MG63 (cell line): ENCODE measurements around the gene LILRA6. TPM values are rescaled to one million over a fixed set of nuclear protein-coding genes. Genes with fewer than 3 reads are reported as not detected.
A peak's percentile ranks its signal among the peaks of the same experiment; 100 is the strongest.
"Not testable (repeated sequence)": the region's sequence is repeated elsewhere in the genome, so short reads cannot be mapped to it uniquely, and the experiment has no call there.

ENCODE experiments used
- DNase-seq: peaks from one replicate; pipeline ENCODE4 v3.0.0-alpha.2; 2020
- H3K27me3 ChIP-seq: fragments of 250-450 bp; sonication (Bioruptor Pico); 2 replicates; pipeline ENCODE4 v1.5.1; 2020; ENCODE audit warnings: mild to moderate bottlenecking, moderate library complexity
- H3K36me3 ChIP-seq: fragments of 250-450 bp; sonication (Bioruptor Pico); 2 replicates; pipeline ENCODE4 v1.5.1; 2020; ENCODE audit warnings: mild to moderate bottlenecking, moderate library complexity
- H3K4me3 ChIP-seq: fragments of 250-450 bp; sonication (Bioruptor Pico); 2 replicates; pipeline ENCODE4 v1.5.1; 2020; ENCODE audit warnings: mild to moderate bottlenecking, moderate library complexity
- H3K9me3 ChIP-seq: fragments of 250-450 bp; sonication (Bioruptor Pico); 2 replicates; pipeline ENCODE4 v1.5.1; 2020; ENCODE audit warnings: mild to moderate bottlenecking, moderate library complexity
- total RNA-seq: library from RNA; depleted of rRNA; stranded (reverse); fragments of >200 nt; shearing (Covaris generic); gene quantifications from 2 replicates; pipeline ENCODE4 v1.2.3, GENCODE V29; 2014; ENCODE audit warnings: low replicate concordance

LILRA6 gene
- total RNA-seq, 1 experiment from 2014 or later: not detected

DNA sequence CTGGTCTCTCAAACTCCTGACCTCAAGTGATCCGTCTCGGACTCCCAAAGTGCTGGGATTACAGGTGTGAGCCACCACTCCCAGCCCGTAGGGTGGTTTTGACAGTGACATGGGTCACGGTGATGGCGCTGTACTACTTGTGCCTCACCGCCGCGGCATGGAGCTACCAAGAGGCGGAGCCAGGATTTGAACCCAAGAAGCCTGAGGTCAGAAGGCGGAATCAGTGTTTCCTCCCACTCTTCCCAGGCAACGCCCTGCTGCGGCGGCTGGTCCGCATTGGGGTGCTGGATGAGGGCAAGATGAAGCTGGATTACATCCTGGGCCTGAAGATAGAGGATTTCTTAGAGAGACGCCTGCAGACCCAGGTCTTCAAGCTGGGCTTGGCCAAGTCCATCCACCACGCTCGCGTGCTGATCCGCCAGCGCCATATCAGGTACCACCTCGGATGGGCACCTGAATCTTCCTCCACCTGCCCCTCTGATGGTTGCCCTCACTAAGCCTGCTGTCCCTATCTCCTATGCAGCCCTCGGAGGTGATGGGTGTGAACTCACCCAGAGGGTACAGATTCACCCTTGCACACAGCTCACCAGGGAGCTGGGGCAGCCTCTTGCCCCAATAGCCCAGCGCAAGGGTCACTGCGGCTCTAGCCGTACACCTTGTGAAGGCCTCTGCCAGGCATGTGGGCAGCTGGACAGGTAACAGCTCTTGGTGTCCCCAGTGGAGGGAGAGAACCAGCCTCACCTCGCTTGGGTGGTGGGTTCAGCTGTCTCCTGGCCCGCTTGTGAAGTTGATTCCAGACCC, 36.4 kb downstream of the LILRA6 start:
- no peak for DNase-seq
- Histone ChIP-seq H3K4me3 (no peak overlapping the region), H3K9me3 (no peaks in the 10 kb centered on the region), H3K27me3 (no peaks in the 10 kb centered on the region), H3K36me3 (peaks cover 92% of the 10 kb centered on the region)

DNA sequence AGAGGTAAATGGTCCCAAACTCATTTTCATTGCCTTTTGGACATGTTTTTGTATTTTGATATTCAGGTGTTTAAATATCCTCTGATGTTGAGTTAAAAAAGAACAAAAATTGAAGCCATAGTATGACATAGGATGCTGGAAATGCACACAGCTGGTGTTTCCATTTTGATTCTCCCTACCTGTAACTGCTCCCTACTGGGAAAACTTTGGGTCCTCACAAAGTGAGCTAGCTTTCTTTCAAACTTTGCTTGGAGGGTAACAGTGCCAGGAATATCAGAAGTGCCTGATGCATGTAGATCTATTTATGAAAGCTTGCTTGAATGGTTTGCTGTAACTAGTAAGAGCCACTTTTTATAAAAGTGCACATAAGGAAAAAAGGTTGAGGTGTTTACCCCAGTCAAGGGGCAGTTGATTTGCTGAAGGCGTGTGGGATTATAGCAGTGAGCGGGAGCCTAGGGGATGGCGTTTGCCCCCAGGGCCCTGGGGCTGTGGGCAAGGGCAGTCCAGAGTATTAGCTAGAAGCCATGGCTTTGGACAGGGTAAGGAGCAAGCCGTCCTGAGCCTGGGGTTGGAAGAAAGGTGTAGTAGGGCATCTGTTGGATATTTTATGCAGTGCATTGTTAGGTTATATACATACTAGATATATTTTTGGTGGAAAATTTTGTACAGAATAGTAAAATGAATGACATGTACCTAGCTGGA, 37.7 kb downstream of the LILRA6 start:
- Histone ChIP-seq H3K9me3 (no peaks in the 10 kb centered on the region), H3K27me3 (no peaks in the 10 kb centered on the region), H3K36me3 (peaks cover 91% of the 10 kb centered on the region), H3K4me3 (peak overlapping the region; percentile 82; the same call in 1 of the 2 replicates)
- DNase-seq: no peak

DNA sequence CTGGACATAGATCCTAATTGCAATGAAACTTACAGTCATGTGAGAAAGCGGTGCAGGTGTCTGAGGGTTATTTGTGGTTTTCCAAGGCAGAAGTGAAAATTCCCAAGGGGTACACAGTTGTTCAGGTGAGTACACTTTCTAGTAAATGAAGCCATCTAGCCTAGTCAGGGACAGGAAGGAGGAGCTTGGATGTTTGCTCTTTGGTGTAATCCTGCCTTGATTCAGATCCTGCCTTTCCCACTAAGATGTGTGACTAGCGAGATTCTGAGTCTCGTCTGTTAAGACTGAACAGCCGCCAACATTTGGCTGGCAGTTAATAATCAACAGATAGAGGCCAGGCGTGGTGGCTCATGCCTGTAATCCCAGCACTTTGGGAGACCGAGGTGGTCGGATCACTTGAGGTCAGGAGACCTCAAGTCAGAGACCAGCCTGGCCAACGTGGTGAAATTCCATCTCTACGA, 39.4 kb downstream of the LILRA6 start:
- peak; percentile 66 for DNase-seq
- Histone ChIP-seq H3K36me3 (peaks cover 75% of the 10 kb centered on the region), H3K4me3 (peak overlapping the region; percentile 82)

DNA sequence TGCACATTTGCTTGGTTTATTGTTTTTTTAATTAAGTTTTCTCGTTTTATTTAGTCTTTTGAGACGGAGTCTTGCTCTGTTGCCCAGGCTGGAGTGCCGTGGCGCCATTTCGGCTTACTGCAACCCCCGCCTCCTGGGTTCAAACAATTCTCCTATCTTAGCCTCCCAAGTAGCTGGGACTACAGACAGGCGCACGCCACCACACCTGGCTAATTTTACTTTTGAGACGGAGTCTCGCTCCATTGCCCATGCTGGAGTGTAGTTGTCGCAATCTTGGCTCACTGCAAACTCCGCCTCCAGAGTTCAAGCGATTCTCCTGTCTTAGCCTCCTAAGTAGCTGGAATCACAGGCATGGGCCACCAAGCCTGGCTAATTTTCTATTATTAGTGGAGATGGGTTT, 40.6 kb downstream of the LILRA6 start:
- no peak for DNase-seq
- H3K36me3 ChIP-seq: peaks cover 63% of the 10 kb centered on the region
- no peaks in the 10 kb centered on the region for H3K27me3 ChIP-seq
- peak overlapping the region; percentile 82 for H3K4me3 ChIP-seq
- no peaks in the 10 kb centered on the region for H3K9me3 ChIP-seq

More for the DNA sequence above, 39.4 kb downstream of the LILRA6 start:
- no peaks in the 10 kb centered on the region for H3K27me3 ChIP-seq
- H3K9me3 ChIP-seq: no peaks in the 10 kb centered on the region

DNA sequence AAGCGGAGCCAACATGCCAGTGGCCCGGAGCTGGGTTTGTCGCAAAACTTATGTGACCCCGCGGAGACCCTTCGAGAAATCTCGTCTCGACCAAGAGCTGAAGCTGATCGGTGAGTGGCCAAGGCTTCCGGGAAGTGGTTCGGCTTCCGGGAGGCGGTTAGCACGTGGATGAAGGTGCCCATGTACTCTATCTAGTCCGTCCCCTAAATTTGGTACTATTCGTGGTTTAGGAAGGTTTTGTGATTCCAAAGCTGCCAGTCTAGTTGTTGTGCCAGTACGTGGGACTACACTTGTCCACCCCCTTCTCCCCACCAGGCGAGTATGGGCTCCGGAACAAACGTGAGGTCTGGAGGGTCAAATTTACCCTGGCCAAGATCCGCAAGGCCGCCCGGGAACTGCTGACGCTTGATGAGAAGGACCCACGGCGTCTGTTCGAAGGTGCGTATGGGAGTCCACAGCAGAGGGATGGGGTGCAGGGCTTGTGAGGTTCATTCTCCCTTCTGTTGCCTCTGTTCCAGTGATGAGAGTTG, 41.4 kb downstream of the LILRA6 start:
- Histone ChIP-seq H3K36me3 (peaks cover 56% of the 10 kb centered on the region), H3K4me3 (peak overlapping the region; percentile 82), H3K9me3 (no peaks in the 10 kb centered on the region), H3K27me3 (no peaks in the 10 kb centered on the region)
- DNase-seq: no peak

DNA sequence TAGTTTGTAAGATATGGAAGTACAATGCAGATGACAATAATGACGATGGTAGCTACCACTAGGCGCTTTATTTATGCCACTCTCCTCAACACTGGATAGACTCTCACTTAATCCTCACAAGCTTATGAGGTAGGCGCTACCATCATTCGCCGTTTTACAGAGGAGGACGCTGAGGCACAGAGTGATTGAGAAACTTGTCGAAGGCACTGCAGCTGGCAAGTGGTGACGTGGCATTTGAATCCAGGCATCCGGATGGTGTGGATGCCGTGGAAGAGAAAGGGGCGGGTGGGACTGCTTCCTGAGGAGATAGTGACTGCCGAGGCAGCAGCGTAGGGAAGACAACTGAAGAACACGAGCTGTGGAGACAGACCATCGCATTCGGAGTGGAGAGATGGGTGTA, 43.2 kb downstream of the LILRA6 start:
- DNase-seq: no peak
- Histone ChIP-seq H3K9me3 (no peaks in the 10 kb centered on the region), H3K36me3 (peaks cover 44% of the 10 kb centered on the region), H3K4me3 (no peak overlapping the region), H3K27me3 (no peaks in the 10 kb centered on the region)

DNA sequence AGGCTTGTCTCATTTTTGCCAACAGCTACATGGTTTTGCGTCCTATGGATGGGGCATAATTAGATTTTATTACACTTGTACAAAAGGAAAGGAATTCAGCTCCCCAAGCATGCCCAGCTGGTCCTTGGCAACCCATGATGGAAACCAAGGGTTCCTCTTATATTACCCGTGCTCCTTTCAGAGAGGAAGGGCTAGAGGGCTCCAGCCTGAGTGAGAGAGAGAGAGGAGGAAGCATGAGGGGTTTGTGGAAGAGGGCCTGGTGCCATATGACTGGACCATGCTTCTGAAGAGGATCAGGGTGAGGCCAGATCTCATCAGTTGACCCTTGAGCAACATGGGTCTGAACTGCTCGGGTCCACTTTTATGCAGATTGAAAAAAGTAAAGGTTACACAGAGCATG, 45.5 kb downstream of the LILRA6 start:
- no peak for DNase-seq
- Histone ChIP-seq H3K9me3 (no peaks in the 10 kb centered on the region), H3K27me3 (no peaks in the 10 kb centered on the region), H3K4me3 (no peak overlapping the region), H3K36me3 (peaks cover 36% of the 10 kb centered on the region)

DNA sequence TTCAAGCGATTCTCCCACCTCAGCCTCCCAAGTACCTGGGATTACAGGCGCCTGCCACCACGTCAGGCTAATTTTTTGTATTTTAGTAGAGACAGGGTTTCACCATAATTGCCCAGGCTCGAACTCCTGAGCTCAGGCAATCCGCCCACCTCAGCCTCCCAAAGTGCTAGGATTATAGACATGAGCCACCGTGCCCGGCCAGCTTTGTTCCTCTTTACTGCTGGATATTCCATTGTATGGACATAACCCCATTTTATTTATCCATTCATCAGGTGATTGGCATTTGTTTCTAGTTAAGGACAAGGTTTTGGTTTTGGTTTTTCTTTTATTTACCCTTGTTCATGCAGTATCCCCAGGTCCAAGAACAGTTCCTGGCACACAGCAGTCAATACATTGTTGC, 46.1 kb downstream of the LILRA6 start:
- no peaks in the 10 kb centered on the region for H3K27me3 ChIP-seq
- peak; percentile 77 for DNase-seq
- no peaks in the 10 kb centered on the region for H3K9me3 ChIP-seq
- no peak overlapping the region for H3K4me3 ChIP-seq
- H3K36me3 ChIP-seq: peaks cover 31% of the 10 kb centered on the region

DNA sequence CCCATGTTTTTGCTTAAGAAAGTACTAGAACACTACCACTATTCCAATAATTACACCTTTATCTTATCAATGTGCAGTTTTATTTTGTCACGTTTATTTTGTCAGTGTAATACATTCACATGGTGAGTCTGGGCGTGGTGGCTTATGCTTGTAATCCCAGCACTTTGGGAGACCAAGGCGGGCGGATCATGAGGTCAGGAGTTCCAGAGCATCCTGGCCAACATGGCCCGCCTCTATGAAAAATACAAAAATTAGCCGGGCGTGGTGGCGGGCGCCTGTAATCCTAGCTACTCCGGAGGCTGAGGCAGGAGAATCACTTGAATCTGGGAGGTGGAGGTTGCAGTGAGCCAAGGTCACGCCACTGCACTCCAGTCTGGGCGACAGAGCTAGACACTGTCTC, 48.1 kb downstream of the LILRA6 start:
- not testable (repeated sequence) for H3K9me3 ChIP-seq, H3K27me3 ChIP-seq, H3K4me3 ChIP-seq, DNase-seq
- H3K36me3 ChIP-seq: peaks cover 22% of the 10 kb centered on the region

DNA sequence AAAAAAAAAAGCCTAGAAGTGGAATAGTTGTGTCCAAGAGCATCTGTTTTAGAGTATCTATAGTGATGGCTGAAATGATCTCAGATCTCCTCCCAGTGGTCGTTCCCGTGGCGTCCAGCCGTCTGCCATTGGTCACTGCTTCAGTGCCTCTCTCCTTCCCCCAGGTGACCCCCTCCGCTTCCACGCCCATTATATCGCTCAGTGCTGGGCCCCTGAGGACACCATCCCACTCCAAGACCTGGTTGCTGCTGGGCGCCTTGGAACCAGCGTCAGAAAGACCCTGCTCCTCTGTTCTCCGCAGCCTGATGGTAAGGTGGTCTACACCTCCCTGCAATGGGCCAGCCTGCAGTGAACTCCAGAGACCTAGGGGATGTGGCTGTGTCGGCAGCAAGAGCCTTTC, 49.6 kb downstream of the LILRA6 start:
- no peak overlapping the region for H3K4me3 ChIP-seq
- peaks cover 22% of the 10 kb centered on the region for H3K36me3 ChIP-seq
- no peaks in the 10 kb centered on the region for H3K27me3 ChIP-seq
- DNase-seq: no peak
- H3K9me3 ChIP-seq: no peaks in the 10 kb centered on the region

DNA sequence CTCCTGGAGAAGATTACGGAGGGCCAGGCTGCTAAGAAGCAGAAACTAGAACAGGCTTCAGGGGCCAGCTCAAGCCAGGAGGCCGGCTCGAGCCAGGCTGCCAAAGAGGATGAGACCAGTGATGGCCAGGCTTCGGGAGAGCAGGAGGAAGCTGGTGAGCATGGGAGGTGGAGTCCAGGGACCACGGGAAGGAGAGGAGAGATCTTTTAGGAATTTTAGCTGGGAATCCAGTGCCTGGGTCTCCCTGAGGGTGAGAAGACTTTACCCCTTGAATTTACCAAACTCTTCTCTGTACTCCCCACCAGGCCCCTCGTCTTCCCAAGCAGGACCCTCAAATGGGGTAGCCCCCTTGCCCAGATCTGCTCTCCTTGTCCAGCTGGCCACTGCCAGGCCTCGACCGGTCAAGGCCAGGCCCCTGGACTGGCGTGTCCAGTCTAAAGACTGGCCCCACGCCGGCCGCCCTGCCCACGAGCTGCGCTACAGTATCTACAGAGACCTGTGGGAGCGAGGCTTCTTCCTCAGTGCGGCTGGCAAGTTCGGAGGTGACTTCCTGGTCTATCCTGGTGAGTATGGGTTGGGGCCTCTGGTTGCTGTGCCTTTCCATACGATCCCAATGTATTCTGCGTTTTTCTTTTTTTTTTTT, 50.7 kb downstream of the LILRA6 start:
- peak overlapping the region; percentile 84 for H3K4me3 ChIP-seq
- no peaks in the 10 kb centered on the region for H3K27me3 ChIP-seq
- H3K9me3 ChIP-seq: no peaks in the 10 kb centered on the region
- H3K36me3 ChIP-seq: peaks cover 22% of the 10 kb centered on the region
- DNase-seq: no peak

DNA sequence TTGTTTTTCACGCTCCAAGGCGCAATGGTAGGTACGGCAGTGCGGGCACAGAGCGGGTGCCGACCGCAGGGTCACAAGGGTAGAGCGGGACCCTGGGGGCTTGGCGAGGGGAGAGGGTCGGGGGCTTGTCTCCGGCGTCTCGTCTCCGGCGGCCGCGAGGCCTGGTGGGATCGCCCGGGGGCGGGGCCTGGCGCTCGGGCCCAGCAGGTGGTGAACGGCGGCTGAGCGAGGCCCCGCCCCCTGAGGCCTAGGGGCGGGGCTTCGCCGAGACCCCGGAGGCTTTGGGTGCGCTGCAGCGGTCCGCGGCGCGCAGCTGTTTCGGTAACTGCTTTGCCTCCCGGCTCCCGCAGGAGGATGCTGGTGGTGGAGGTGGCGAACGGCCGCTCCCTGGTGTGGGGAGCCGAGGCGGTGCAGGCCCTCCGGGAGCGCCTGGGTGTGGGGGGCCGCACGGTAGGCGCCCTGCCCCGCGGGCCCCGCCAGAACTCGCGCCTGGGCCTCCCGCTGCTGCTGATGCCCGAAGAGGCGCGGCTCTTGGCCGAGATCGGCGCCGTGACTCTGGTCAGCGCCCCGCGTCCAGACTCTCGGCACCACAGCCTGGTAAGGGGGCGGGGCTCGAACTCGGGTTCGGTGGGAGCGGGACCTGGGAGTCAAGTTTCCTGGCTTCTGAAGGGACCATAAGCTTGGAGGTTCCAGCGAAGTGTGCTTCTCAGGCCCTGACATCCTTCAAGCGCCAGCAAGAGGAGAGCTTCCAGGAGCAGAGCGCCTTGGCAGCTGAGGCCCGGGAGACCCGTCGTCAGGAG, 51.4 kb downstream of the LILRA6 start, which contains the start of gene TSEN34:
TSEN34 (plus strand) TSS at position 298 of the 800 bp plus-strand sequence; CDS start at position 355, 57 bp downstream.
- Histone ChIP-seq H3K36me3 (peaks cover 26% of the 10 kb centered on the region), H3K9me3 (no peaks in the 10 kb centered on the region), H3K4me3 (peak within 1 kb of the TSS; percentile 84), H3K27me3 (no peaks in the 10 kb centered on the region)
- peak; percentile 81 for DNase-seq

DNA sequence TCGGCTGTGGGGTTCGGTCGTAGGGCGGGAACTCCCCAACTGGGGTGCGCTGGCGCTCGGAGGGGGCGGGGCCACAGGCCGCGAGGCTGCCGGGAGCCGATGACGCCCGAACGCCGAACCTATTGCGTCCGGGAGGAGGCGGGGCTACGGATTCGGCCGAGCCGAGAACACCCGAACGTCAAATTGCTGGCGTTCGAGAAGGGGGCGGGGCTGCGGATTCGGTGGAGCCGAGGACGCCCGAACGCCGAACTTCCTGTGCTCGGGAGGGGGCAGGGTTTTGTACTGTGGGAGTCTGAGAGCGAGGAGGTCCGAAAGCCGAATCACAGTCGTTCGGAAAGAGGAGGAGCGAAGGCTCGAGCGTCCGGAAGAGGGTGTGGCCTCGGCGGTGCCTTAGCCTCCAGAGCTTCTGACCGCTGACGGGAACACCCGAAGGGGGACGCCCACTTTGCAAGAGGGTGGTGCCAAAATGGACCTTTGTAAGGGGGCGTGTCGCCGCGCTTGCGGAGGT, 52.0 kb downstream of the LILRA6 start:
- Histone ChIP-seq H3K27me3 (no peaks in the 10 kb centered on the region), H3K4me3 (peak overlapping the region; percentile 84), H3K9me3 (no peaks in the 10 kb centered on the region), H3K36me3 (peaks cover 28% of the 10 kb centered on the region)
- DNase-seq: peak; percentile 98

DNA sequence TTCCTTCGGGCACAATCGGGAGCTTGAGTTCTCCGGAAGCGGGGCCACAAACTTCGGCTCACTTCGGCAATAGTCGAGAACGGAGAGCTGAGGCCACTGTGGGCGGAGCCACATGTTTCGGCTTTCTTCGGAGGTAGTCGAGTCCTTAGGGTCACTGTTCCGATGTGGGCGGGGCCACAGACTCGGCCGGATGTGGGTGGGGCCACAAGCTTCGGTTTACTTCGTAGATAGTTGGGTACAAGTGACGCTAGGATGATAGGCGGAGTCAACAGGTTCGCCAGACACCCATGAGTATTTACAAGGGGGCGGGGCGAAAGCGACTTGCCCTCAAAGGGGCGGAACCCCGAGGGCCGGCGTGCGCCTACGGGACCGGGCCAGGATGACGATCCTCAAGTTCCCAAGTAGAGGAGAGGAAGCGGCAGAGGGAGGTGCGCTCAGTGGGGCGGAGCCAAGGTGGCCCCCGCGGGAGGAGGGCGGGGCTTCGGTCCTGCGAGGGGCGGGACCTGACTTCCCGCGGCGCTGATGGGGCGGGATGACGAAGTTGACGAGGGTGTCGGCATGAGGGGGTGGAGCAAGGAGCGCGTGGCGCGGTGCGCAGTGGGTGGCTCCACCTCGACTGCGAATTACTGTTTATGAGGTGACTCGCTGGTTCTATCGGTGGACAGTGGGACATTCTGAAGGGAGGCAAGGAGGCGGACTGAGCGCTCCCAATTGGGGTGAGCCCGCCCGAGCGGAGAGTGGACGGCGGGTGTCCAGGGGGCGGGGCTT, 52.7 kb downstream of the LILRA6 start:
- DNase-seq: peak; percentile 99
- no peaks in the 10 kb centered on the region for H3K9me3 ChIP-seq
- H3K36me3 ChIP-seq: peaks cover 24% of the 10 kb centered on the region
- peak overlapping the region; percentile 84 for H3K4me3 ChIP-seq
- H3K27me3 ChIP-seq: no peaks in the 10 kb centered on the region

DNA sequence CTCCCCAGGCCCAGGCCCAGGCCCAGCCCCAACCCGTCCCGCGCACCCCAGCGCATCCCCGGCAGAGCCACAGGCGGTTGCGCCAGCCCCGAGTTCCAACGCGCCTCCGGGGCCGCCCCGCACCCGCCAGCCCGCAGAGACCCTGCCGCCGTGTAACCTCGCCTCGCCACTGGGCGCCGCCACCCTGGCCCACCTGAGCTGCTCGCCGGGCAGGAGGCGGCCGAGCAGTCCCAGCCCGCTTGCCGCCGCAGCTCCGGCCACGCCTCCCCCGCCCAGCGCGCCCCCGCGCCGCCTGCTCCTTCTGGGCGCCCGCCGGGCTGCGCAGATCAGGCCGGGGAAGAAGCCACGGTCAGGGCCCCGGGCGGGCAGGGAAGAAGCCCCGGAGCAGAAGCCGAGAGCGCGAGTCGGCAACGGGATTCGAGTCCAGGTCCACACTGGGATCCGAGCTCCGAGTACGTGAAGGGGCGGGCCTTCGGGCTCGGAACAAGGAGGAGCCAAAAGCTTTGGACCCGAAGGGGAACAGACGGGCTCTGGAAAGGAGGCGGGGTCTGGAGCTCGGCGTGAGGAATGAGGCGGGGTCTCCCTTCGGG, 53.4 kb downstream of the LILRA6 start, which contains the start of gene MBOAT7:
MBOAT7 (minus strand) TSS at position 436 of the 590 bp plus-strand sequence. CDS start 1,072 bp downstream, outside the sequence.
- Histone ChIP-seq H3K4me3 (peak within 1 kb of the TSS; percentile 84), H3K9me3 (no peaks in the 10 kb centered on the region), H3K36me3 (peaks cover 21% of the 10 kb centered on the region), H3K27me3 (no peaks in the 10 kb centered on the region)
- DNase-seq: no peak
